ENCODE results near the gene NLRP3.

GRCh38 chr1:247493106-247493505, 77.1 kb downstream of the NLRP3 start:
- TF ChIP-seq, protein P1, sequence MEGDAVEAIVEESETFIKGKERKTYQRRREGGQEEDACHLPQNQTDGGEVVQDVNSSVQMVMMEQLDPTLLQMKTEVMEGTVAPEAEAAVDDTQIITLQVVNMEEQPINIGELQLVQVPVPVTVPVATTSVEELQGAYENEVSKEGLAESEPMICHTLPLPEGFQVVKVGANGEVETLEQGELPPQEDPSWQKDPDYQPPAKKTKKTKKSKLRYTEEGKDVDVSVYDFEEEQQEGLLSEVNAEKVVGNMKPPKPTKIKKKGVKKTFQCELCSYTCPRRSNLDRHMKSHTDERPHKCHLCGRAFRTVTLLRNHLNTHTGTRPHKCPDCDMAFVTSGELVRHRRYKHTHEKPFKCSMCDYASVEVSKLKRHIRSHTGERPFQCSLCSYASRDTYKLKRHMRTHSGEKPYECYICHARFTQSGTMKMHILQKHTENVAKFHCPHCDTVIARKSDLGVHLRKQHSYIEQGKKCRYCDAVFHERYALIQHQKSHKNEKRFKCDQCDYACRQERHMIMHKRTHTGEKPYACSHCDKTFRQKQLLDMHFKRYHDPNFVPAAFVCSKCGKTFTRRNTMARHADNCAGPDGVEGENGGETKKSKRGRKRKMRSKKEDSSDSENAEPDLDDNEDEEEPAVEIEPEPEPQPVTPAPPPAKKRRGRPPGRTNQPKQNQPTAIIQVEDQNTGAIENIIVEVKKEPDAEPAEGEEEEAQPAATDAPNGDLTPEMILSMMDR (IDR thresholded peaks at IDR 0.05), result no peak
- TF ChIP-seq RXRA (IDR thresholded peaks at IDR 0.05; ENCODE audit: borderline replicate concordance, low read depth), result no peak

Data from SK-N-SH (cell line).